H9 (cell line): ENCODE measurements around the gene SCFD1. TPM values are rescaled to one million over a fixed set of nuclear protein-coding genes. Genes with fewer than 3 reads are reported as not detected.

Source experiments
- DNase-seq: peaks from one replicate; pipeline ENCODE4 v3.0.0-alpha.2; 2017
- H2AFZ ChIP-seq: one replicate; pipeline ENCODE4 v1.6.1; 2013; ENCODE audit warnings: mild to moderate bottlenecking, low read length, control low read depth, moderate library complexity
- H2AK5ac ChIP-seq: 2 replicates; pipeline ENCODE4 v1.6.1; 2013; ENCODE audit warnings: low read length, control low read depth, mixed read lengths; ENCODE audit not compliant: insufficient read length
- H2BK120ac ChIP-seq: one replicate; pipeline ENCODE4 v1.6.1; 2013; ENCODE audit warnings: low read depth, mild to moderate bottlenecking, low read length, control low read depth, inconsistent platforms; ENCODE audit not compliant: poor library complexity, severe bottlenecking
- H2BK12ac ChIP-seq: 2 replicates; pipeline ENCODE4 v1.6.1; 2013; ENCODE audit warnings: low read length, control low read depth, mixed read lengths, low read depth; ENCODE audit not compliant: insufficient read length
- H2BK15ac ChIP-seq: 2 replicates; pipeline ENCODE4 v1.6.1; 2013; ENCODE audit warnings: low read depth, low read length, control low read depth
- H2BK20ac ChIP-seq: one replicate; pipeline ENCODE4 v1.6.1; 2013; ENCODE audit warnings: low read depth, mild to moderate bottlenecking, low read length, control low read depth, inconsistent platforms; ENCODE audit not compliant: poor library complexity, severe bottlenecking
- H2BK5ac ChIP-seq: 2 replicates; pipeline ENCODE4 v1.6.1; 2013; ENCODE audit warnings: low read length, control low read depth, mixed read lengths; ENCODE audit not compliant: insufficient read length
- H3K14ac ChIP-seq: 2 replicates; pipeline ENCODE4 v1.6.1; 2013; ENCODE audit warnings: low read length, control low read depth; ENCODE audit not compliant: insufficient read depth
- H3K18ac ChIP-seq: 2 replicates; pipeline ENCODE4 v1.6.1; 2013; ENCODE audit warnings: low read depth, mild to moderate bottlenecking, mixed read lengths, low read length, control low read depth; ENCODE audit not compliant: insufficient read length
- H3K23ac ChIP-seq: 2 replicates; pipeline ENCODE4 v1.6.1; 2013; ENCODE audit warnings: low read length, control low read depth, mixed read lengths, low read depth; ENCODE audit not compliant: insufficient read length
- H3K23me2 ChIP-seq: 2 replicates; pipeline ENCODE4 v1.6.1; 2013; ENCODE audit warnings: low read depth, mild to moderate bottlenecking, mixed read lengths, low read length, control low read depth; ENCODE audit not compliant: insufficient read length, poor library complexity, severe bottlenecking
- H3K27ac ChIP-seq: 2 replicates; pipeline ENCODE4 v1.5.1; 2013; ENCODE audit warnings: low read length, control low read depth, mixed read lengths, low read depth; ENCODE audit not compliant: insufficient read length
- H3K27me3 ChIP-seq: 2 replicates; pipeline ENCODE4 v1.6.1; 2013; ENCODE audit warnings: low read length, control low read depth, inconsistent platforms; ENCODE audit not compliant: insufficient read depth
- H3K4ac ChIP-seq: 2 replicates; pipeline ENCODE4 v1.6.1; 2013; ENCODE audit warnings: low read depth, mild to moderate bottlenecking, control low read depth, inconsistent platforms, low read length, moderate library complexity
- H3K4me1 ChIP-seq: 2 replicates; pipeline ENCODE4 v1.6.1; 2013; ENCODE audit warnings: low read length, control low read depth, inconsistent platforms; ENCODE audit not compliant: insufficient read depth
- H3K4me2 ChIP-seq: 2 replicates; pipeline ENCODE4 v1.6.1; 2013; ENCODE audit warnings: low read length, control low read depth, mixed read lengths; ENCODE audit not compliant: insufficient read length, insufficient read depth
- H3K56ac ChIP-seq: 2 replicates; pipeline ENCODE4 v1.6.1; 2013; ENCODE audit warnings: low read depth, mild to moderate bottlenecking, mixed read lengths, low read length, control low read depth; ENCODE audit not compliant: insufficient read length
- H3K79me1 ChIP-seq: 2 replicates; pipeline ENCODE4 v1.6.1; 2013; ENCODE audit warnings: low read depth, mild to moderate bottlenecking, moderate library complexity, low read length, control low read depth, inconsistent platforms; ENCODE audit not compliant: insufficient read depth, poor library complexity, severe bottlenecking
- H3K79me2 ChIP-seq: 2 replicates; pipeline ENCODE4 v1.6.1; 2013; ENCODE audit warnings: low read length, control low read depth, inconsistent platforms; ENCODE audit not compliant: insufficient read depth
- H3K9ac ChIP-seq: 2 replicates; pipeline ENCODE4 v1.6.1; 2013; ENCODE audit warnings: low read length, control low read depth, mixed read lengths; ENCODE audit not compliant: insufficient read length; ENCODE audit errors: extremely low read depth
- H3K9me3 ChIP-seq: one replicate; pipeline ENCODE4 v1.6.1; 2013; ENCODE audit warnings: low read depth, low read length, inconsistent platforms; ENCODE audit not compliant: control insufficient read depth
- H3T11ph ChIP-seq: one replicate; pipeline ENCODE4 v1.6.1; 2013; ENCODE audit warnings: mild to moderate bottlenecking, low read length, control low read depth, inconsistent platforms
- H4K20me1 ChIP-seq: one replicate; pipeline ENCODE4 v1.6.1; 2013; ENCODE audit not compliant: control insufficient read depth, insufficient read length, insufficient read depth
- H4K5ac ChIP-seq: 2 replicates; pipeline ENCODE4 v1.6.1; 2013; ENCODE audit warnings: low read depth, mild to moderate bottlenecking, mixed read lengths, low read length, control low read depth; ENCODE audit not compliant: insufficient read length
- H4K8ac ChIP-seq: replicated peaks from 2 replicates; pipeline ENCODE4 v1.6.1; 2013; ENCODE audit warnings: low read length, control low read depth, mixed read lengths, low read depth; ENCODE audit not compliant: insufficient read length
- H4K91ac ChIP-seq: 2 replicates; pipeline ENCODE4 v1.6.1; 2013; ENCODE audit warnings: low read depth, mild to moderate bottlenecking, moderate library complexity, mixed read lengths, low read length, control low read depth; ENCODE audit not compliant: insufficient read length
- H3K27ac Mint-ChIP-seq, 3 experiments: 2 replicates in 2 of 3; 3 replicates in 1 of 3; pipeline ENCODE4 v1.8.0; 2020 to 2021; ENCODE audit warnings: mixed read lengths in 3 of 3, mild to moderate bottlenecking in 1 of 3, moderate library complexity in 1 of 3
- H3K27me3 Mint-ChIP-seq: 2 replicates; pipeline ENCODE4 v1.8.0; 2021; ENCODE audit warnings: low read depth, mild to moderate bottlenecking, moderate library complexity, mixed read lengths
- H3K36me3 Mint-ChIP-seq, 3 experiments: 2 replicates in 2 of 3; 3 replicates in 1 of 3; pipeline ENCODE4 v1.8.0; 2020 to 2021; ENCODE audit warnings: low read depth in 3 of 3, mixed read lengths in 3 of 3; ENCODE audit not compliant: insufficient read depth in 1 of 3
- H3K4me1 Mint-ChIP-seq, 2 experiments: 2 replicates each; pipeline ENCODE4 v1.8.0; 2020; ENCODE audit warnings: mixed read lengths in 2 of 2
- H3K4me3 Mint-ChIP-seq, 2 experiments: 2 replicates in 1 of 2; 3 replicates in 1 of 2; pipeline ENCODE4 v1.8.0; 2020 to 2021; ENCODE audit warnings: mild to moderate bottlenecking in 2 of 2, mixed read lengths in 2 of 2, moderate library complexity in 1 of 2
- H3K9me3 Mint-ChIP-seq, 2 experiments: 2 replicates in 1 of 2; 3 replicates in 1 of 2; pipeline ENCODE4 v1.8.0; 2020; ENCODE audit warnings: mild to moderate bottlenecking in 2 of 2, mixed read lengths in 2 of 2, moderate library complexity in 1 of 2
- CTCF ChIP-seq: fragments of 200-600 bp; sonication (generic); conservative IDR thresholded peaks from 3 replicates; pipeline ENCODE4 v1.8.0; 2021; ENCODE audit warnings: antibody characterized with exemption, mild to moderate bottlenecking
- WGBS: extraction: QIAGEN DNeasy Blood & Tissue Kit; methylation state at CpG from one replicate; pipeline ENCODE4 v1.1.7; 2013; ENCODE audit warnings: missing lambda C conversion rate, low lambda C conversion rate, mixed read lengths; ENCODE audit not compliant: insufficient read length; ENCODE audit errors: extremely low coverage; 5-methylcytosine and 5-hydroxymethylcytosine counted together
- total RNA-seq: library from RNA; stranded (reverse); gene quantifications from 2 replicates; pipeline ENCODE4 v1.2.1, GENCODE V29; 2021

Gene SCFD1
- total RNA-seq, 1 experiment from 2014 or later, result 85.2 TPM

- Histone ChIP-seq H3K4ac (no peak overlapping the region), H3K4me1 (0 out of 2 replicates have a peak, but pooled peaks cover 3% of the 10 kb centered on the region), H2BK12ac (no peak overlapping the region), H4K8ac (no peak overlapping the region), H3T11ph (no peak overlapping the region), H4K20me1 (no peaks in the 10 kb centered on the region), H2BK5ac (no peak overlapping the region), H4K5ac (no peak overlapping the region), H2BK15ac (no peak overlapping the region), H3K56ac (no peak overlapping the region), H2AK5ac (no peak overlapping the region), H2BK120ac (no peak overlapping the region), H3K79me2 (peaks cover 19% of the 10 kb centered on the region; the same call in 1 of the 2 replicates), H3K23me2 (no peaks in the 10 kb centered on the region), H4K91ac (no peak overlapping the region), H2BK20ac (no peak overlapping the region), H3K23ac (no peak overlapping the region), H3K14ac (no peak overlapping the region), H3K27me3 (no peaks in the 10 kb centered on the region), H2AFZ (no peak overlapping the region), H3K9me3 (no peaks in the 10 kb centered on the region), H3K9ac (no peak overlapping the region), H3K79me1 (no peaks in the 10 kb centered on the region), H3K27ac (no peak overlapping the region), H3K18ac (no peak overlapping the region), H3K4me2 (peak overlapping the region; percentile 71)
- H3K27me3 Mint-ChIP-seq, result no peaks in the 10 kb centered on the region
- DNase-seq, result no peak
- no peak for TF ChIP-seq CTCF
- no CpG with 5 or more reads among the region's 7 CpGs for WGBS
- peaks cover 3 to 12% (median 10%) of the 10 kb centered on the region in 3 experiments; a peak in 4 of 7 replicates for H3K36me3 Mint-ChIP-seq
- peaks cover 19 to 20% of the 10 kb centered on the region in 2 experiments for H3K4me1 Mint-ChIP-seq
- H3K27ac Mint-ChIP-seq, result no peak overlapping the region; a peak in 1 of 7 replicates
- no peaks in the 10 kb centered on the region for H3K9me3 Mint-ChIP-seq
- peak overlapping the region; percentile 94 to 96 for H3K4me3 Mint-ChIP-seq
Observed at GRCh38 chr14:30623412-30624131, 1.5 kb downstream of the SCFD1 start.
